T-helper 17 cell (primary cell): ENCODE measurements around the gene MGAT5. TPM values are rescaled to one million over a fixed set of nuclear protein-coding genes. Genes with fewer than 3 reads are reported as not detected.

Experiments used
- ATAC-seq: fragments of 150-1000 bp; cut with Tn5 transposase; 2 replicates; pipeline ENCODE4 v1.10.0; 2021; ENCODE audit warnings: mild to moderate bottlenecking, moderate library complexity
- DNase-seq, 3 donors: peaks; one replicate each; pipeline versions ENCODE4 v3.0.0 to v3.0.0-alpha.2; 2020 to 2021
- H3K9me3 ChIP-seq: one replicate; pipeline ENCODE4 v1.7.0; 2013; ENCODE audit warnings: low read length, mild to moderate bottlenecking; ENCODE audit not compliant: control insufficient read depth, poor library complexity, severe bottlenecking
- H3K27ac Mint-ChIP-seq: one replicate; pipeline ENCODE4 v1.8.0; 2022; ENCODE audit warnings: mild to moderate bottlenecking, moderate library complexity, mixed read lengths
- H3K27me3 Mint-ChIP-seq: one replicate; pipeline ENCODE4 v1.8.0; 2022; ENCODE audit warnings: mixed read lengths
- H3K36me3 Mint-ChIP-seq: one replicate; pipeline ENCODE4 v1.8.0; 2022; ENCODE audit warnings: low read depth, mixed read lengths
- H3K4me1 Mint-ChIP-seq: one replicate; pipeline ENCODE4 v1.8.0; 2022; ENCODE audit warnings: mild to moderate bottlenecking, mixed read lengths
- H3K4me3 Mint-ChIP-seq: one replicate; pipeline ENCODE4 v1.8.0; 2022; ENCODE audit warnings: mild to moderate bottlenecking, moderate library complexity, mixed read lengths
- total RNA-seq, 4 donors: library from RNA in 2 of 4; stranded (reverse) in 2 of 4; gene quantifications; one replicate each; pipeline ENCODE4 v1.2.3 and lab custom pipeline; 2022 to 2026

Gene MGAT5
- total RNA-seq, 2 donors from 2014 or later: 120 to 127 TPM

GRCh38 chr2:134233728-134234136 is 20.1 kb upstream of the MGAT5 start:
- H3K9me3 ChIP-seq: no peaks in the 10 kb centered on the region
- no peak for DNase-seq
- peak overlapping the region; percentile 91 for H3K27ac Mint-ChIP-seq
- H3K27me3 Mint-ChIP-seq: no peaks in the 10 kb centered on the region
- no peak for ATAC-seq
- peaks cover 75% of the 10 kb centered on the region for H3K4me1 Mint-ChIP-seq
- H3K36me3 Mint-ChIP-seq: peaks cover 2% of the 10 kb centered on the region
- peak overlapping the region; percentile 79 for H3K4me3 Mint-ChIP-seq

GRCh38 chr2:134234535-134234934 is 19.3 kb upstream of the MGAT5 start:
- H3K27me3 Mint-ChIP-seq: no peaks in the 10 kb centered on the region
- ATAC-seq: no peak
- H3K27ac Mint-ChIP-seq: peak overlapping the region; percentile 91

GRCh38 chr2:134235510-134236144 is 18.2 kb upstream of the MGAT5 start:
- Mint-ChIP-seq H3K27me3 (no peaks in the 10 kb centered on the region), H3K4me1 (peaks cover 78% of the 10 kb centered on the region), H3K27ac (peak overlapping the region; percentile 91), H3K36me3 (no peaks in the 10 kb centered on the region), H3K4me3 (peak overlapping the region; percentile 78)
- H3K9me3 ChIP-seq: no peaks in the 10 kb centered on the region
- ATAC-seq (no peak), DNase-seq (no peak)

More at GRCh38 chr2:134234535-134234934, 19.3 kb upstream of the MGAT5 start:
- peaks cover 77% of the 10 kb centered on the region for H3K4me1 Mint-ChIP-seq
- H3K36me3 Mint-ChIP-seq: peaks cover 2% of the 10 kb centered on the region
- no peaks in the 10 kb centered on the region for H3K9me3 ChIP-seq
- H3K4me3 Mint-ChIP-seq: peak overlapping the region; percentile 79
- no peak for DNase-seq

GRCh38 chr2:134238371-134238770 is 15.5 kb upstream of the MGAT5 start:
- Mint-ChIP-seq H3K4me3 (no peak overlapping the region), H3K4me1 (peaks cover 72% of the 10 kb centered on the region), H3K27ac (peak overlapping the region; percentile 91), H3K27me3 (no peaks in the 10 kb centered on the region), H3K36me3 (no peaks in the 10 kb centered on the region)
- DNase-seq (no peak), ATAC-seq (no peak)
- no peaks in the 10 kb centered on the region for H3K9me3 ChIP-seq

- H3K9me3 ChIP-seq: no peaks in the 10 kb centered on the region
- peak overlapping the region; percentile 49 for H3K4me3 Mint-ChIP-seq
- H3K27me3 Mint-ChIP-seq: no peaks in the 10 kb centered on the region
- peak overlapping the region; percentile 91 for H3K27ac Mint-ChIP-seq
- no peaks in the 10 kb centered on the region for H3K36me3 Mint-ChIP-seq
- DNase-seq (no peak), ATAC-seq (no peak)
- peaks cover 74% of the 10 kb centered on the region for H3K4me1 Mint-ChIP-seq
Measured at GRCh38 chr2:134240061-134240460, 13.8 kb upstream of the MGAT5 start.

- Mint-ChIP-seq H3K4me3 (no peak overlapping the region), H3K27me3 (no peaks in the 10 kb centered on the region), H3K4me1 (peaks cover 75% of the 10 kb centered on the region), H3K27ac (peak overlapping the region; percentile 90), H3K36me3 (no peaks in the 10 kb centered on the region)
- DNase-seq: no peak
- H3K9me3 ChIP-seq: no peaks in the 10 kb centered on the region
- ATAC-seq: no peak
Measured at GRCh38 chr2:134241911-134242310, 12.0 kb upstream of the MGAT5 start.

- Mint-ChIP-seq H3K4me3 (peak overlapping the region; percentile 72), H3K36me3 (no peaks in the 10 kb centered on the region), H3K27me3 (no peaks in the 10 kb centered on the region), H3K27ac (peak overlapping the region; percentile 90), H3K4me1 (peaks cover 76% of the 10 kb centered on the region)
- H3K9me3 ChIP-seq: no peaks in the 10 kb centered on the region
- ATAC-seq (no peak), DNase-seq (no peak)
Measured at GRCh38 chr2:134243244-134243643, 10.6 kb upstream of the MGAT5 start.

- no peaks in the 10 kb centered on the region for H3K36me3 Mint-ChIP-seq
- DNase-seq: no peak
- peaks cover 77% of the 10 kb centered on the region for H3K4me1 Mint-ChIP-seq
- ATAC-seq: peak; percentile 34
- no peaks in the 10 kb centered on the region for H3K9me3 ChIP-seq
- H3K27me3 Mint-ChIP-seq: no peaks in the 10 kb centered on the region
- H3K27ac Mint-ChIP-seq: peak overlapping the region; percentile 90
- peak overlapping the region; percentile 72 for H3K4me3 Mint-ChIP-seq
Measured at GRCh38 chr2:134244086-134244485, 9.8 kb upstream of the MGAT5 start.

- Mint-ChIP-seq H3K27me3 (no peaks in the 10 kb centered on the region), H3K4me3 (peak overlapping the region; percentile 70), H3K36me3 (no peaks in the 10 kb centered on the region), H3K27ac (peak overlapping the region; percentile 90), H3K4me1 (peaks cover 77% of the 10 kb centered on the region)
- DNase-seq: no peak
- peak; percentile 49 for ATAC-seq
- no peaks in the 10 kb centered on the region for H3K9me3 ChIP-seq
Measured at GRCh38 chr2:134244587-134244986, 9.3 kb upstream of the MGAT5 start.

- no peaks in the 10 kb centered on the region for H3K27me3 Mint-ChIP-seq
- H3K9me3 ChIP-seq: no peaks in the 10 kb centered on the region
- DNase-seq: peak; percentile 52 to 75 (median 56)
- peak overlapping the region; percentile 75 for H3K4me3 Mint-ChIP-seq
- peak; percentile 55 for ATAC-seq
- peaks cover 77% of the 10 kb centered on the region for H3K4me1 Mint-ChIP-seq
- peak overlapping the region; percentile 90 for H3K27ac Mint-ChIP-seq
- no peaks in the 10 kb centered on the region for H3K36me3 Mint-ChIP-seq
Measured at GRCh38 chr2:134245340-134245984, 8.4 kb upstream of the MGAT5 start.

- DNase-seq (no peak), ATAC-seq (no peak)
- peaks cover 81% of the 10 kb centered on the region for H3K4me1 Mint-ChIP-seq
- H3K27me3 Mint-ChIP-seq: no peaks in the 10 kb centered on the region
- peak overlapping the region; percentile 83 for H3K4me3 Mint-ChIP-seq
- peak overlapping the region; percentile 90 for H3K27ac Mint-ChIP-seq
- no peaks in the 10 kb centered on the region for H3K36me3 Mint-ChIP-seq
- no peaks in the 10 kb centered on the region for H3K9me3 ChIP-seq
Measured at GRCh38 chr2:134246154-134246874, 7.6 kb upstream of the MGAT5 start.

- no peaks in the 10 kb centered on the region for H3K27me3 Mint-ChIP-seq
- no peaks in the 10 kb centered on the region for H3K36me3 Mint-ChIP-seq
- H3K4me3 Mint-ChIP-seq: no peak overlapping the region
- peaks cover 80% of the 10 kb centered on the region for H3K4me1 Mint-ChIP-seq
- no peaks in the 10 kb centered on the region for H3K9me3 ChIP-seq
- ATAC-seq: no peak
- peak overlapping the region; percentile 90 for H3K27ac Mint-ChIP-seq
- DNase-seq: no peak
Measured at GRCh38 chr2:134247679-134248078, 6.2 kb upstream of the MGAT5 start.

- Mint-ChIP-seq H3K4me3 (peak overlapping the region; percentile 55), H3K27me3 (no peaks in the 10 kb centered on the region), H3K27ac (peak overlapping the region; percentile 90), H3K36me3 (peaks cover 2% of the 10 kb centered on the region), H3K4me1 (peaks cover 82% of the 10 kb centered on the region)
- ATAC-seq: no peak
- no peaks in the 10 kb centered on the region for H3K9me3 ChIP-seq
- DNase-seq: no peak
Measured at GRCh38 chr2:134248913-134249312, 5.0 kb upstream of the MGAT5 start.
